OCI-LY1 (cell line): ENCODE results near the gene SLX4IP.

ENCODE experiments used
- EZH2 ChIP-seq: fragments of 200-600 bp; sonication (generic), shearing (Covaris generic); IDR thresholded peaks from 2 replicates; pipeline ENCODE4 v1.8.0; 2017; ENCODE audit warnings: borderline replicate concordance, mixed run types, mild to moderate bottlenecking, antibody characterized with exemption, low read length, moderate library complexity, mixed read lengths
- TF ChIP-seq, protein P1 (sequence below): fragments of 200-600 bp; sonication (generic), shearing (Covaris generic); IDR thresholded peaks from 2 replicates; pipeline ENCODE4 v1.5.1; 2017; ENCODE audit warnings: mild to moderate bottlenecking, antibody characterized with exemption, low read length, moderate library complexity, mixed read lengths

DNA sequence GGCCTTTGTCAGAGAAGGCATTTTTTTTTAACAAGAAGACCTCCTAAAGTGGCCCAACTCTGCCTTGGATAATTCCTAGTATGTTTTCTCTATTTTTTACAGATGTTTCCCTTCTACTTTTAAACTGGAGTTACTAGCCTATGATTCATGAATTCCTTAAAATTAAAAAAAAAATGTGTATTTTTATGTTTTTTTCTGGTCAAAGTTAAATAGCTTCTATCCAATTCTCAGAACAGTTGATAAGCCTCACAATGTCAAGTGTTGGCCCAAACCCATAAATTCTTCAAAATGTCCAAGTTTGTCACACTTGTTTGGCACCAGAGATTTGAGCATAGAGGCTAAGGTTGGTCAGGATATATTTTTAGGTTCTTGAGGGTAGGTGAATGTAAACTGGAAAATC is 174.7 kb downstream of the SLX4IP start:
- TF ChIP-seq, protein P1, sequence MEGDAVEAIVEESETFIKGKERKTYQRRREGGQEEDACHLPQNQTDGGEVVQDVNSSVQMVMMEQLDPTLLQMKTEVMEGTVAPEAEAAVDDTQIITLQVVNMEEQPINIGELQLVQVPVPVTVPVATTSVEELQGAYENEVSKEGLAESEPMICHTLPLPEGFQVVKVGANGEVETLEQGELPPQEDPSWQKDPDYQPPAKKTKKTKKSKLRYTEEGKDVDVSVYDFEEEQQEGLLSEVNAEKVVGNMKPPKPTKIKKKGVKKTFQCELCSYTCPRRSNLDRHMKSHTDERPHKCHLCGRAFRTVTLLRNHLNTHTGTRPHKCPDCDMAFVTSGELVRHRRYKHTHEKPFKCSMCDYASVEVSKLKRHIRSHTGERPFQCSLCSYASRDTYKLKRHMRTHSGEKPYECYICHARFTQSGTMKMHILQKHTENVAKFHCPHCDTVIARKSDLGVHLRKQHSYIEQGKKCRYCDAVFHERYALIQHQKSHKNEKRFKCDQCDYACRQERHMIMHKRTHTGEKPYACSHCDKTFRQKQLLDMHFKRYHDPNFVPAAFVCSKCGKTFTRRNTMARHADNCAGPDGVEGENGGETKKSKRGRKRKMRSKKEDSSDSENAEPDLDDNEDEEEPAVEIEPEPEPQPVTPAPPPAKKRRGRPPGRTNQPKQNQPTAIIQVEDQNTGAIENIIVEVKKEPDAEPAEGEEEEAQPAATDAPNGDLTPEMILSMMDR, result no peak
- no peak for TF ChIP-seq EZH2
